COR-L47 (cell line): ENCODE data around the gene ACSM3.

ENCODE experiments used
- DNase-seq: peaks from one replicate; lab custom pipeline; 2025; lab: John Stamatoyannopoulos, UW

ACSM3 gene

DNA sequence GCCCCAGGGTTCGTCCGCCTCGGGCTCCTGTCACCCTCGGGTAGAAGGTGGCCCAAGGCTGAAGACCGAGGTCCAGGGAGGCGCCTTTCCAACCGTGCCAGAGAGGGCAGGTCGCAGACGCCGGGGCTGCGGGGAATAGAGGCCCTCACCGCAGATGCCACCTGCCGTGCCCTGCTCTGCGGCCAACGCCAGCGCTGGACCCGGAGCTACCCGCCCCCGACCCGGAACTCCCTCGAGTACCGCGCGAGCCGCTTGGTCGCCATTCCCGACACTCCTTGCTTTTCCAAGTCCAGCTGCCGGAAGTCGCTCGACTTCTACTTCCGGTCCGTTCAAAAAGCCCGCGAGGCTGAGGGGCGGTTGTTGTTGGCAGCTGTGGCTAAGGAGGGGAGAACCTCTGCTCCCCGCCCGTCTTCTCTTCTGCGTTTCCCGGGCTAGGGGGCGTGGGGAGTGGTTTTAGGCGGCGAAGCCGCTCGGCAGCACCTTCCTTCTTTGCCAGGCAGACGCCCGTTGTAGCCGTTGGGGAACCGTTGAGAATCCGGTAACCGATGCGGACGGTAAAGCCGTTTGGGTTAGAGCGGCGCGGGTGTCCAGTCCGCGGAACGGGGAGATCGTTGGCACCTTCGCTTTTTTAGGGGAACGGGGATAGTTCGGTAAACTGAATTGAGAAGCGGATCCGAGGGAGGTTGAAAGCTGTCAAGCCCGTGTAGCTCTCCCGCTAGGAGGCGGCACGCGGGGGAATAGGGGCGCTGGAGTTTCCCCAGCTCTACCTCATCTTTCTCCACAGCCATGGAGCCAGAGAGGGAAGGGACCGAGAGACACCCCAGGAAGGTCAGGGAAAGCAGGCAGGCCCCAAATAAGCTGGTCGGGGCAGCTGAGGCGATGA, 42.6 kb downstream of the ACSM3 start, which contains the start of the genes ERI2 and REXO5:
TSS of gene ERI2 (minus strand) at position 305 of the 883 bp plus-strand sequence. CDS start at position 263, 42 bp downstream.
TSS of gene REXO5 (plus strand) at position 360 of the 883 bp plus-strand sequence. CDS start at position 787, 427 bp downstream.
- DNase-seq: peak; percentile 94

DNA sequence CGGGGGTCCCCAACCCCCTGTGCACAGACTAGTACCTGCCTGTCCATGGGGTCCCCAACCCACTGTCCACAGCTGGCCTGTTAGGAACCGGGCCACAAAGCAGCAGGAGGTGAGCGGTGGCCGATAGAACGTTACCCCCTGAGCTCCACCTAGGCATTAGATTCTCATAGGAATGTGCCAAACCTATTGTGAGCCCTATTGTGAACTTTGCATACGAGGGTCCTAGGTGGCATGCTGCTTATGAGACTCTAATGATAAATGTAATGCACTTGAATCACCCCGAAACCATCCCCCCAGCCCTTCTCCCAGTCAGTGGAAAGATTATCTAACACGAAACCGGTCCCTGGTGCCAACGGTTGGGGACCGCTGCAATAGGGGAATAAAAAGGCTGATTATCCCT, 44.0 kb downstream of the ACSM3 start:
- DNase-seq: no peak

DNA sequence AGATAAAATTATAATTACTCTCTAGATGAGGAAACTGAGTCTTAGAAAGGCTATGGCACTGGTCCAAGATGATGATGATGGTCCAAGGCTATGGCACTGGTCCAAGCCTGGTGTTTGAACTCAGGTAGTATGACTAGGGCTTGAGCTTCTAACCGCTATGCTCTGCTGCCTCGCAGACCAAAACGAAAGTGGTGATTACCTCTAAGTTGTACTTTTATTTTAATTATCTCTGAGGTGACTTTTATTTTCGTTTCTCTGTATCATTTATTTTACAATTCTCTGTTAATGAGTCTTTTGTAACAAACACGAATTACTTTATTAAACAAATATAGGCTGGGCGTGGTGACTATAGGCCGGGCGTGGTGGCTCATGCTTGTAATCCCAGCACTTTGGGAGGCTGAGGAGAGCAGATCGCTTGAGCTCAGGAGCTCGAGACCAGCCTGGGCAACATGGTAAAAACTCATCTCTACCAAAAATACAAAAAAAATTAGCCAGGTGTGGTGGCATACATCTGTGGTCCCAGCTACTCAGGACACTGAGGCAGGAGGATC, 48.1 kb downstream of the ACSM3 start:
- no peak for DNase-seq

DNA sequence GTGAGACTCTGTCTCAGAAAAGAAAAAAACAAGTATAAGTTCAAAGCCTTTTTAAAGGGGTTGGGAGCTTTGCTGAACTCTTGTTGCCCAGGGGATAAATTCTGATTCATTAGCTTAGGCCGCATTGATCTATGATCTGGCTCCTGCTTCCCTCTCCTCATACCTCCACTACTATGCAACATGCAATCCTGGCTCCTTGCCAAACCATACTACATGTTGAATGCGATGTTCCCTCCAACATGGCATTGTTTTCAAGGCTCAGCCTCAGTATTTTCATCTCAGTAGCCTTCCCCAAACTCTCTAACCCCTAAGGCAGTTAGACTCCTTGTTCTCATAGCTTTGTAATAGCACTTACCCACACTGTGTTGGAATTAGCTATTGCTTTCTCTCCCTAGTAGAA, 48.7 kb downstream of the ACSM3 start:
- no peak for DNase-seq

DNA sequence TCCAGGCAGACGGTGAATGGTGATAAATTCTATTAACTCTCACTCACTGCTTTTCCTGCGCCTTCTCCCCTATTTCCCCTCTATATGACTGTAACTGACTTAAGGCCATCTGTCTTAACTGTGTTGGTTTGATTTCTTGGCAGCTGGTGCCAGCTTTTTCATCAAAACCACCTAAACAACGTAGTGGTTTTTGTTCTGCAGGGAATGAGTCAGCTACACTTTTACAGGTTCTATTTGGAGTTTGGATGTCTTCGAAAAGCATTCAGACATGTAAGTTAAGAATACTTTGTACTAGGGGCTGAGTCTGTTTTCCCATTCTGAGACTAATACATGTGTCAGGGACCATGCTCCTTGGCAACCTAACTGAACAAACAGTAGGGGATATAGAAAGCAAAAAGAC, 51.0 kb downstream of the ACSM3 start:
- no peak for DNase-seq

DNA sequence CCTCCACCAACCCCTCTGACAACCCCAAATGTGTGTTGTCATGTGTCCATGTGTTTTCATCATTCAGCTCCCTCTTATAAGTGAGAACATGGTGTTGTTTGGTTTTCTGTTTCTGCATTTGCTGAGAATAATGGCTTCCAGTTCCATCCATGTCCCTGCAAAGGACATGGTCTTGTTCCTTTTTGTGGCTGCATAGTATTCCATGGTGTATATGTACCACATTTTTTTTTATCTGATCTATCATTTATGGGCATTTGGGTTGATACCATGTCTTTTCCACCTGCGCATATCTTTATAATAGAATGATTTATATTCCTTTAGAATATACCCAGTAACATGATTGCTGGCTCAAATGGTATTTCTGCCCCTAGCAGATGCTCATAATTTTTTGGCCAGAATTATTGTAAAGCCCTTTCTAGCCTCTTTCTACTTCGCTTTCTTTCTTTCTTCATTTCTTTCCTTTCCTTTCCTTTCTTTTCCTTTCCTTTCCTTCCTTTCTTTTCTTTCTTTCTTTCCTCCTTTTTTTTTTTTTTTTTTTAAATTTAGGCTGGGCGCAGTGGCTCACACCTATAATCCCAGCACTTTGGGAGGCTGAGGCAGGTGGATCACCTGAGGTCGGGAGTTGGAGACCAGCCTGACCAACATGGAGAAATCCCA, 55.2 kb downstream of the ACSM3 start:
- no peak for DNase-seq

DNA sequence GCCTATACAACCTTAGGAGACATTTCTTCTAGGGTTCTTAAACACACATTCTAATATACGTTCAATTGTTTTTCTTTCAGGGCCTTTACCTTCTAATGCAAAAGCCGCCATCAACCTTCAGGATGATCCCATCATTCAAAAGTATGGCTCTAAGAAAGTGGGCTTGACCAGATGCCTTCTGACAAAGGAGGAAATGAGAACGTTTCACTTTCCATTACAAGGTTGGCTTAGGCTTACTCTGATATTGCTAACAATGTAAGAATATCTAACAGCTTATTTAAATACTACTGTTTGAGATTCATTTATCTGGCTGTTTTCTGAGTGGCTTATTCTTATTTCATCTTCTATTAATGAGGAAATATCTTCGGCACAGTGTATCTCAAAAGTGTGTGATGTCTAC, 57.9 kb downstream of the ACSM3 start:
- DNase-seq: no peak

DNA sequence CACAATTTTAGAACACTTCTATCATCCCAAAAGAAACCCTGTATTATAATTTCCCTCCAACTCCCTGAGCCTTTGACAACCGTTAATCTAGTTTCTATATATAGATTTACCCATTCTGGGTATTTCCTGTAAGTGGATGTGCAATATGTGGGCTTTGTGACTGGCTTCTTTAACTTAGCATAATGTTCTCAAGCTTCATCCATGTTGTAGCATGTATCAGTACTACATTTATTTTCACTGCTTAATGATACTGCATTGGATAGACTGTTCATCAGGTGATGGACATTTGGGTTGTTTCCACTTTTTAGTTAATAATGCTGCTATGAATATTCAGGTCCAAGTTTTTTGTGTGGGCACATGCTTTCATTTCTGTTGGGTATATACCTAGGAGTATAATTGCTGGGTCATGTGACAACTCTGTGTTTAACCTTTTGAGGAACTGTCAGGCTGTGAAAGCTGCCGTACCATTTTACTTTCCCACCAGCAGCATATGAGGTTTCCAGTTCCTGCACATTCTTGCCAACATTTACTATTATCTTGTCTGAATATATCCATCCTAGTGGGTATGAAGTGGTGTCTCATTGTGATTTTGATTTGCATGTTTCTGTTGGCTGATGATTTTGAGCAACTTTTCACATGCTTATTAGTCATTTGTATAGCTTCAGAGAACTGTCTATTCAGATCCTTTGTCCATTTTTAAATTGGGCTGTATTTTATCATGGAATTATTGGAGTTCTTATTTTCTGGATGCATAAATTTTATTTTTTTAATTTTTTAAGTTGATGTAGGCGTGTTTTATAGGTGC, 58.9 kb downstream of the ACSM3 start:
- DNase-seq: no peak

DNA sequence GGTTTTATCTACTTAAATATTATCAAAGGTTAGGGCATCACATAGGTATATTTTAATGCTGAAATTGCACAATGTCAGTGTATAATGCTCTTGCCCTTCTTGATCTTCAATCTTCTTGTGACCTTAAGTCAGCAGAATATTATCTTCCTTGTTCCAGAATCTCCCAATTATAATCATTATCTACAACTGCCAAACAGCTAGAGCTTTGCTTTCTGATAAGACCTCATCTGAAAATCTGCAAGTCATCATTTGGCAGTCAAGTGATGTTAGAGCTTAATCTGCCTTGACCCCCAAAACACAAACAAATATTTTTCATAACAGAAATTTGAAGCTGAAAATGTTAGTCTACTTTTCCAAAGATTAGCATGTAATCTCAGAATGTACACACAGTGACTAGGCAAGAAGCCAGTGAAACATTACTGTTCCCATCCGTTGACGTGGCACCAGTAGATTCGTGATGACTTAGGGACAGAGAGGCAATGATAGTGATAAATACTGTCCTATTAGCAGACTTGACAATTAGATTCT, 62.3 kb downstream of the ACSM3 start:
- DNase-seq: no peak

DNA sequence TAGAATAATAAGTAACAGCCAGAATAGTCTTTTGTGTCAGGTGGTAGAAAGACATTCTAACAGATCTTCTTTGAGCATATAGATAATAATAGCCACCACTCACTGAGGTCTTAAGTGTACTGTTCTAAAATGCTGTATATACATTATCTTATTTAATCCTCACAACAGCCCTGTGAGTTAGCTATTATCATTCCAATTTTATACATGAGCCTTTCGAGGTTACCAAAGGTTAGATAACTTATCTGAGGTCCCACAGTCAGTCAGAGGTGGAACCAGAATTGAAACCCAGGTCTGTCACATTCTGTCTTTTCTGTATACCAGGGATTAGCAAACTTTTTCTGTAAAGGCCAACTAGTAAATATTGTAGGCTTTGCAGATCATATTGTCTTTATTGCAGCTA, 65.7 kb downstream of the ACSM3 start:
- DNase-seq: no peak

DNA sequence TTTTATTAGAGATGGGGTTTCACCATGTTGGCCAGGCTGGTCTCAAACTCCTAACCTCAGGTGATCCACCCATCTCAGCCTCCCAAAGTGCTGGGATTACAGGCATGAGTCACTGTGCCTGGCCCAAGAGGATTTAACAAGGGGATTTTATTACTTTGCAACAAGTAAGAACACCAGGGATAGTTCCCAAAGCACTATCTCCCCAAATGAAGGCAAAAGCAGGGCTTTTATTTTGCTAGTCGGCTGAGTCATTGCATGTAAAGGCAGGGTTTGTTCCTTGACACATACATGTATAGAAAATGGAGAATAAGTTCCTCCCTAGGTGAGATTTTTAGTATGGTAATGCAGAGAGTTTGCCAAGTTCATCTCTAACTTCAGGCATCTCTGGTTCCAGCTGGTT, 66.6 kb downstream of the ACSM3 start:
- no peak for DNase-seq

DNA sequence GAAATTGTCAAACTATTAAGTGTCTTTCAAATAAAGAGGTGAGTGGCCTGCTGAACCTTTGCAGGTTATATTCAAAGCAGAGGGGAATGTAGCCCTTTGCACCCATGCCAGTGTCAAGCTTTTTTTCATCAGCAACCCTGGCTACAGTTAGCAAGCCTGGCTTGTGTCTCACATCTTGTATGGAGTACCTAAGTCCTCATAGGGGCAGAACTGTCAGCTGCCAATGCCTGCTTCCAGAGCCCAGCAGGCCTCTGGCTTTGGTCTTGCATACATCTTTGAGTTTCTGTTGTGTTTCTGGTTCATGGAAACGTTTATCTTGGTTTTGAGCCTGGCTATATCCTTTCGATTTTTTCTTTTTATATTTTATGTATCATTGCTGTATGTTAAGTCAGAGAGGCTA, 69.3 kb downstream of the ACSM3 start:
- DNase-seq: no peak

DNA sequence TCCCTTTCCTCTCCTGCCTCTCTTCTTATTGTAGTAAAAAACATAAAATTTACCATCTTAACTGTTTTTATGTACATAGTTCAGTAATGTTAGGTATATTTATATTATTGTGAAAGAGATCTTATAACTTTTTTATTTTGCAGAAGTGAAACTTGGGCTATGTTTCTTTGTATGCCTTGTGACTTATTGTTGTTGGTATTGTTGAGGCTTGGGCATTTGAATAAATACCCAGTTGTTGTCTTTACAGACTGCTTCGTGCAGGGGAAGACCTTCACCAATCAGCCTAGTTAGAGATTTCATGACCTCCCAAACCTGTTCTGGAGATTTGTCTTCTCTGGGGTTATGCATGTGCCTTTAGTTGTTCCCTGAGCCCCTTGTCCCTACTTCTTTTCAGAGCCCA, 74.4 kb downstream of the ACSM3 start:
- DNase-seq: no peak

DNA sequence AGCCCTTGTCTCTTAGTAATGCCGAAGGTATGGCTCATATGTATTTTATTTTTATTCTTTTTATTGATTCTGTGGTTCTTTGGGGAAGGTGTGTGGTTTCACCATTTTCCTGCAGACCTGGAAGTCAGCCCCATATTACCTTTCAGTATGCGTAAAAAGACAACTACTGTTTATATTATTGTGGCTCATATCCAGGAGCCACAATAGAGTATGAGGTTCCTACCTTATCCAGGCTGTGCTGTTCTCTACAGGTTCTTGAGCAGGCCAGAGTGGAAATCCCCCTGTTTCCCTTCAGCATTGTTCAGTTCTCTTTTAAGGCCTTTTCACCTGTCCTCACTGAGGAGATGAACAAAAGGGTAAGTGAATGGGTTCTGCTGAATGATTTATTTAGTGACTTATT, 75.7 kb downstream of the ACSM3 start:
- no peak for DNase-seq

DNA sequence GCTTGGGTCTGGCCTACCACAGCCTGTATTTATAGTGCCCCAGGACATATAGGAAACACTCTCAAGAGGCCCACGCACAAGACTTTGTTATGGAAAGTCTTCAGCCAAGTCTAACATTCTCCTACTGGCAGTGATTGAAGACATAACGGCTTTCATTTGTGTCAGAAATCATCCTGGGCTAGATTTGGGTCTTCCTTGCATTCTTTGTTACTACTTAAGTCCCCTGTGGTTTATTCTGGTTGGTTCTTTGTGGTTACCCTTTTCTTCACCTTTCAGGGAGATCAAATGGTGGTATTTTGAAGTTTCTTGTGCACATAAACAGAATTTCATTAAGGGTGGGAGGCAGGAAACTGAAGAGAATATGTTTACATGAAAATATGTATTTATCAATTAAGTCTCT, 80.2 kb downstream of the ACSM3 start:
- no peak for DNase-seq

DNA sequence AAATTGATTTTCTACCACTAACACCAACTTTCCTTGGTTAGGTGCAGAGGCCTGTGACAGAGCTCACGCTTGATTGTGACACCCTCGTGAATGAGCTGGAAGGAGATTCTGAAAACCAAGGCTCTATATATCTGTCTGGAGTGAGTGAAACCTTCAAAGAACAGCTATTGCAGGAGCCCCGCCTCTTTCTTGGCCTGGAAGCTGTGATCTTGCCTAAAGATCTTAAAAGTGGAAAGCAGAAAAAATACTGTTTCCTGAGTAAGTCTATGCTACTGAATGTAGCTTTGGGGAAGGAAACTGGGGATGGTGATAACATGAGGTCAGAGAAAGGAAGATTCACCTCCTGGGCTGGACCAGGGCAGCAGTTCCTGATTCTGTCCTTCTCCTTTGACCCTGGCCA, 80.8 kb downstream of the ACSM3 start:
- DNase-seq: no peak

DNA sequence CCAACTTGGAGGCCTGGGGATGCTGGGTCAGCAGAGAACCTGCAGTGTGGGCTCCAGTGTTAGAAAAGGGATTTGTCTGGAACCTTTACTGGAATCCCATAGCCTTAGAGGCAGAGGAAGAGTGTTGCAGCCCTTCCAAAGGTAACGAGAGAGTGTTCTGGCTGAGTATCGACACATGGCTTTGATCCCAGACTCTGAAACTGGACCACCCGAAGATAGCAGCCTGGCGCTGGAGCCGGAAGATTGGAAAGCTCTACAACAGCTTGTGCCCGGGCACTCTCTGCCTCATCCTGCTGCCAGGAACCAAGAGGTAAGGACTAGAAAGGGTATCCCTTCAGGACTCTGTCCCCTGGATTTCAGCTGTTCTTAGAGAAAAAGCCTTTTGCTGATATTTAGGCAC, 82.2 kb downstream of the ACSM3 start:
- DNase-seq: no peak

DNA sequence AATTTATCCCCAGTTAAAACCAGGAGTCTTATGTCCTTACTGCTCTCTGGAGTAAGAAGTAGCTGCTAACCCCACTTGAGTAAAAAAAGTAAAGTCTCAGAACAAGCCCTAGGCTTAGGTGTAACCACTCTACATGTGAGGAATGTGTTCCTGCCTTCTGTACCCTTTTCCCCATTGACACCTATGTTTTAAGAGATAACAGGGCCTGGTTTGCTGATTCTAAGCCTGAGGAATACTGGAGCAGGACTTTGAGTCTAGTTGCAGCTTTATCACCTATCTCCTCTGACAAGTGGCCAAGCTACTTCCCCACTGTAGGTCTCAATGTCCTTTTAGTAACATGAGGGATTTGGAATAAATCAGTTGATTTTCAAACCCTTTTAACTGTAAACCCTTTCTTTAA, 82.7 kb downstream of the ACSM3 start:
- DNase-seq: no peak
